Activated CD8-positive, alpha-beta memory T cell treated with anti-CD3 and anti-CD28 coated beads for 4 hours (primary cell): ENCODE results near the gene CGB1.
"Not testable (repeated sequence)": the region's sequence is repeated elsewhere in the genome, so short reads cannot be mapped to it uniquely, and the experiment has no call there.

Experiments
- DNase-seq, 2 donors: peaks; one replicate each; pipeline ENCODE4 v3.0.0-alpha.2; 2020; ENCODE audit warnings: low read depth in 2 of 2

The CGB1 gene

GRCh38 chr19:49022116-49022515, 14.6 kb downstream of the CGB1 start:
- no peak for DNase-seq

DNA sequence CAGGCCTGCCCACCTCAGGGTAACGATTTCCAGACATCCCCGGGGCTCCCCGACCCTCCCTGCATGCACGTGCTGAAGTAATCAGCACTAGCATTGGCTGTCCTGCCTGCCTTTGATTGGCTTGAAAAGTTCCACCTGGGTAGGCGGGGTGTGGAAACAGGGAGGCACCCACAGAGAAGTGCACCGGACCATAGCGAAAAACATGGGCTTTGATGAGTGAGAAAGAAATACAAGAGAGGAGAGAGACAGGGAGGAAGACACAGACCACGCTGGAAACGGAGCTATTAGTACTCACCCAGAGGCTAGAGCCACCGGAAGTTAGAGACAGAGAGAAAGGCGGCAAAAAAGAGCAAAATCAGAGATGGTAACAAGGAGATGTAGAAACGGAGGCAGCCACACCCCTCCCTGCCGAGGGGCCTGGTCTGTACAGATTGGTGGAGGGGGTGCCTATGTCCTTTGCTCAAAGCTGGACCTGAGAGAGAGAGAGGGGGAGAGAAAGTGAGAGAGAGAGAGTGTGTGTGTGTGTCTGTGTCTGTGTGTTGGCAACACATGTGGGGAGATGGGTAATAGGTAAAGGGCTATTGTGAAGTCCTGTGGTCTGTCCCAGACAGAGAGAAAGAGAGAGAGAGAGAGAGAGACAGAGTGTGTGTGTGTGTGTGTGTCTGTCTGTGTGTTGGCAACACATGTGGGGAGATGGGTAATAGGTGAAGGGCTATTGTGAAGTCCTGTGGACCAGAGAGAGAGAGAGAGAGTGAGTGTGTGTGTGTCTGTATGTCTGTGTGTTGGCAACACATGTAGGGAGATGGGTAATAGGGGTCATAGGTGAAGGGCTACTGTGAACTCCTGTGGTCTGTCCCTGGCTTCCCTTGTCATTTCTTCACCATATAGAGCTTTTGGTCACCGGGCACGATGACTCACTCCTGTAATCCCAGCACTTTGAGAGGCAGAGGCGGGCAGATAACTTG, 15.5 kb downstream of the CGB1 start:
- DNase-seq: no peak

GRCh38 chr19:49020342-49020741, 16.4 kb downstream of the CGB1 start:
- DNase-seq: no peak

DNA sequence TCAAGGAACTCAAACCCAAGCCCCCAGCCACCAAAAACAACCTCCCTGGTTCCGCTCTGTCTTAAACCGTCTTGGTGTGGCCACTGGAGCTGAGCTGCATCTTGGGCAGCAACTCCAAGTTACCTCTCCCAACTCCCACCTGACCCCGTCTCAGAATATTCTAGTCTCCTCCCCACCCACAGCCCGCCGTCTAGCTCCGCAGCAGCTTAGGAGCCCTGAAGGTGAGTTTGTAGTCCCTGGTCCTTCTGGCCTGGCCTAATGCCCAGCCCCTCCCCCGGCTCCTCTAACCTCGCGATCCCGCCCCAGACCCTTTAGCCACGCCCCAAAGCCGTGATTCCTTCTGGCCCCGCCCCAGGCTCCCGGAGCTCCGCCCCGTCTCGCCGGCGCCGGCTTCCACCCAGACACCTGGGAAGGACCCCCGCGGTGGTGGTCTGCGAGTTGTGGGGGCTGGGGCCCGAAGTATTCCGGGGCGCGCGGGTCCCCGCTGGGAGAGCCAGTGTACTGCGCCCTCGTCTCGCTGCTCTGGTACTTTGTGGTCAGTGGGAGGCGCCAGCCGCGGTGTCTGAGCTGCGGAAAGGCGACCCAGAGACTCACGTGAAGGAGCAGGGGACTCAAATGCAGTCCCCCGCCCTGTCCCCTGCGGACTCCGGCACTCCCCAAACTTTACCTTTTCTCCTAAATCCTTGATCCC, 17.3 kb downstream of the CGB1 start:
- peak; percentile 31 to 36 for DNase-seq

- DNase-seq: not testable (repeated sequence)
Observed at GRCh38 chr19:49018388-49019241, 18.1 kb downstream of the CGB1 start.

DNA sequence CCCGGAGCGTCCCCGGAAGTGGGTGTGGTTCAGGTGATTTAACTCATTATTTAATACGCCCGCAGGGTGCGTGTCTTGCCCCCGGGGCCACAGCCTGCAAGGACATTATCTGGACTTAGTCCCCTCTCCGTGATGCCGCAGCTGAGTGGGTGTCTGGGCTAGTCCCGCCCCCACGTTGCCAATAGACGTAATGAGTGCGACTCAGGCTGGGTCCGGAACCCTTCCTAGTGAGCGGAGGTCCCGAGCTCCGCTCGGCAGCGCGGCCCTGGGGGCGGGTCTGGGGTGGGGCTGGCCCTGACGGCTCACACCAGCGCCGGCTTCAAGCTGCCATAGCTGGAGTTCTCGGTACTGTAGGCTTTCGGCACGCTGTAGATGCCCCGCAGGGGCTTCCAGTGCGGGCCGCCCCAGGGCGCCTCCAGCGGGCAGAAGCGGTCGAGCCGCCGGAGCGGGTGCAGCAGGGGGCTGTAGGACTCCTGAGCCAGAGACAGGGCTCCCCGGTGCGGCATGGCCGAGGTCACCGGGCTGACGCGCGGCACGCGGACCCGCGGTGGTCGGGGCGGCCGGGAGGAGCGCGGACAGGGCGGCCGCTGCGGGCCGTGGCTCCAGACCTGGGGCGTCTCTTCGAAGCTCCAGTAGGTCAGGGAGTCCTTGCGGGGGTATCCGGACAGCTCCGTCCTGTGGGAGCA, 18.9 kb downstream of the CGB1 start:
- peak in 1 of 2 donors; percentile 20 for DNase-seq

GRCh38 chr19:49017041-49017665, 19.5 kb downstream of the CGB1 start, which contains the start of gene LHB:
Gene LHB, minus strand, starts transcription at chr19:49017091. Its CDS starts 10 bp downstream, at chr19:49017081.
- DNase-seq: no peak

- DNase-seq: no peak
Observed at GRCh38 chr19:49016067-49016839, 20.4 kb downstream of the CGB1 start.

DNA sequence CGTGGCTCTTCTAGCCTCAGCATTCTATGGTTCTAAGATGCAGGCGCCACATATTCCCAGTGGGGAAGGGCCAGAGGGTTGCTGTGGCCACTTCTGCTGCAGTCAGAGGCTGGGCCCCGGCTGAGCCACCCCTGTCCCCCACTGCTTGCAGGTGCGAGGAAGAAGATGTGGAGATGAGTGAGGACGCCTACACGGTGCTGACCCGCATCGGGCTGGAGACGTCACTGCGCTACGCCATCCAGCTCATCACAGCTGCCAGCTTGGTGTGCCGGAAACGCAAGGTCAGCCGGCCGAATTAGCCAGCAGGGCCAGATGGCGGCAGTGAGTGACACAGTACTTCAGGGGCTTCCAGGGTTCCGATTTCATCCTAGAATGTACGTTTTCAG, 21.8 kb downstream of the CGB1 start:
- no peak for DNase-seq

DNA sequence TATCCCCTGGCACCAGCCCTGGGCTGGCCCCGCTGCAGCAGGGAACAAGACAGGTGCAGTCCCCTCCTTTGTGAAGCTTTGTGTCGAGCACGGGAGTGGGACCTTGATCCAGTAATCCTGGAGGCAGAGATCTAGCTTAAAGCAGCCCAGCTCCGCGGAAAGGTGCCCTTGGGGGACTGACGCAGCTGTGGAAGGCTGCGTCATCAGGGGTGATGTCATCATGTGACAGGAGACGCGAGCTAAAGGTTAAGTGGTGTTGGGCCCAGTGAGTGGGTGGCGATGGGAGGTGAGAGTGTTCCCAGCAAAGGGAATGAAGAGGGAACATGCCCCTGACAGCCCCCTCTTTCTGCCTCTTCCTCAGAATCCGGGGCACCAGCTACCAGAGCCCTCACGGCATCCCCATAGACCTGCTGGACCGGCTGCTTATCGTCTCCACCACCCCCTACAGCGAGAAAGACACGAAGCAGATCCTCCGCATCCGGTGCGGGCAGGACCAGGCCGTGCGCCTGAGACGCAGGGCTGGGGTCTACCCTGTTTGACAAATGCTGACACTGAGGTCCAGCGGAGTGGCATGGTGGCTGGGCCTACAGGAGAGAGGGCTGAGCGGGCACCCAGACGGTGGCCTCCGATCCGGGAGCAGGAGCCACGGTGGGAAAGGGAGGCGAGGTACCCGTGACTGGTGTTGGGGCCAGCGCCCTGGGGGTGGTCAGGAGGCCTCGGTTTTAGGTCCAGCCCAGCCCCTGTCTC, 22.4 kb downstream of the CGB1 start:
- no peak for DNase-seq

DNA sequence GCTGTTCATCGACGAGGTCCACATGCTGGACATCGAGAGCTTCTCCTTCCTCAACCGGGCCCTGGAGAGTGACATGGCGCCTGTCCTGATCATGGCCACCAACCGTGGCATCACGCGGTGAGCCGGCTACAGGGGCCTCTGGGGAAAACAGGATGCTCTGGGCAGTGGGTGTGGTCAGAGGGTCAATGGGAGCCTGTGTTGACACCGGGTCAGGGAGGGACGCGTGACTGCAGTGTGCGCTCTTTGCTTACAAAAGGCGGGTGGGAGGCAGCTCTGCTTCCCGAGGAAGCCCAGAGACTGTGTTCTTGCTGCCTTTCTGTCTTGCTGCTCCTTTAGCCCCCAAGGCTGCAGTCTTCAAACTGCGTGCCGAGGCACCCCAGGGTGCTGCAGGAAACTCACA, 25.5 kb downstream of the CGB1 start:
- DNase-seq: no peak

- DNase-seq: no peak
Observed at GRCh38 chr19:49010453-49010852, 26.2 kb downstream of the CGB1 start.

- no peak for DNase-seq
Observed at GRCh38 chr19:49009828-49010227, 26.9 kb downstream of the CGB1 start.

- no peak for DNase-seq
Observed at GRCh38 chr19:49006905-49007304, 29.8 kb downstream of the CGB1 start.

GRCh38 chr19:49004964-49005614, 31.6 kb downstream of the CGB1 start:
- no peak for DNase-seq

DNA sequence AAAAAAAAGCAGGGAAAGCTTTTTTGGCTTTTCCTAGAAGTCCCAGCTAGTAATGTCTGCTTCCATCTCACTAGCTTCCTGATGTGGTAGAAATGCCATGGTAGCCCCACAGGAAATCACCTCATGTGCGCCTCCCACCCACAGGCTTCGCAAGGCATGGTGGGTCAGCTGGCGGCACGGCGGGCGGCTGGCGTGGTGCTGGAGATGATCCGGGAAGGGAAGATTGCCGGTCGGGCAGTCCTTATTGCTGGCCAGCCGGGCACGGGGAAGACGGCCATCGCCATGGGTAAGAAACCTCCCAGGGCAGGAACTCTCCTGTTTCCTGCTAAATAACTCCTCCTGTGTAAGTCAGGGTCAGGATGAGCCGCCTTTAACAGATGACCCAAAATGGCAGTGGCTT, 32.6 kb downstream of the CGB1 start:
- DNase-seq: no peak

GRCh38 chr19:48999481-49000325, 37.0 kb downstream of the CGB1 start:
- DNase-seq: peak; percentile 23 to 42

DNA sequence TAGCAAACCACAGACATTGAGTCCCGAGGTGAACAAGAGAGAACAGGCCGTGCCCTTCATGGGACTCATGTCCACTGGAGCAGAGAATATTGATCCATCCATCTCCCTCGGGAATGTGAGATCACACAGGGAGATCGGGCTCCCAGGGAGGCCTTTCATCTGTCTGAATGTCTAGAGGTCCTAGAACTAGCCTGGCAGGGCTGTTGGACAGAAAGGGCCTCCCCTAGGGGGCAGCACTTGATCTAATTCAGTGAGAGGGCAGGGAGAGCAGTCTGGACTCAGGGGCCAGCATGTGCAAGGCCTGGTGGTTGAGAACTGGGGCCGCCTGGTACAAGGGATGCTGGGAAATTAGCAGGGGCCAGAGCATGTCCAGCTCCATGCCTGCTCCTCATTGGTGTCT, 38.7 kb downstream of the CGB1 start:
- DNase-seq: no peak
